Measurements from ENCODE around the gene DUSP1.
A peak's percentile ranks its signal among the peaks of the same experiment; 100 is the strongest.

Gene DUSP1

GRCh38 chr5:172798422-172799215 is 27.6 kb upstream of the DUSP1 start:
- no peak for DNase-seq (ENCODE audit: low read depth)

GRCh38 chr5:172797771-172798191 is 26.8 kb upstream of the DUSP1 start:
- no peak overlapping the region for H3K4me3 ChIP-seq (ENCODE audit: low read depth, low read length)
- no peak for DNase-seq (ENCODE audit: low read depth)
- in situ Hi-C loops (cut with HindIII; ENCODE audit: low sequenced_read_pairs): loop anchor here (25.0 kb wide), 1 partner anchor 90 kb away; no protein-coding TSS in a partner anchor
- no peak for TF ChIP-seq CTCF (IDR thresholded peaks at IDR 0.05; ENCODE audit: low read depth, low read length, missing control alignments)

More at GRCh38 chr5:172798422-172799215, 27.6 kb upstream of the DUSP1 start:
- no peak for TF ChIP-seq CTCF (IDR thresholded peaks at IDR 0.05; ENCODE audit: low read depth, low read length, missing control alignments)
- in situ Hi-C loops (cut with HindIII; ENCODE audit: low sequenced_read_pairs): loop anchor here (25.0 kb wide), 1 partner anchor 89 kb away; no protein-coding TSS in a partner anchor
- no peak overlapping the region for H3K4me3 ChIP-seq (ENCODE audit: low read depth, low read length)

GRCh38 chr5:172796306-172796705 is 25.3 kb upstream of the DUSP1 start:
- TF ChIP-seq CTCF (IDR thresholded peaks at IDR 0.05; ENCODE audit: low read depth, low read length, missing control alignments): no peak
- no peak overlapping the region for H3K4me3 ChIP-seq (ENCODE audit: low read depth, low read length)
- in situ Hi-C loops (cut with HindIII; ENCODE audit: low sequenced_read_pairs): loop anchor here (25.0 kb wide), 1 partner anchor 91 kb away; no protein-coding TSS in a partner anchor
- DNase-seq (ENCODE audit: low read depth): no peak

- no peak for TF ChIP-seq CTCF (IDR thresholded peaks at IDR 0.05; ENCODE audit: low read depth, low read length, missing control alignments)
- DNase-seq (ENCODE audit: low read depth): peak; percentile 93
- in situ Hi-C loops (cut with HindIII; ENCODE audit: low sequenced_read_pairs): loop anchor here (25.0 kb wide), 1 partner anchor 92 kb away; no protein-coding TSS in a partner anchor
- H3K4me3 ChIP-seq (ENCODE audit: low read depth, low read length): no peak overlapping the region
These were observed 24.5 kb upstream of the DUSP1 start for GRCh38 chr5:172795318-172795977.

- H3K4me3 ChIP-seq (ENCODE audit: low read depth, low read length): no peak overlapping the region
- in situ Hi-C loops (cut with HindIII; ENCODE audit: low sequenced_read_pairs): loop anchor here (25.0 kb wide), 1 partner anchor 93 kb away; no protein-coding TSS in a partner anchor
- no peak for TF ChIP-seq CTCF (IDR thresholded peaks at IDR 0.05; ENCODE audit: low read depth, low read length, missing control alignments)
- DNase-seq (ENCODE audit: low read depth): no peak
These were observed 22.8 kb upstream of the DUSP1 start for GRCh38 chr5:172793577-172794488.

All from astrocyte of the cerebellum (primary cell).